ENCODE results near the gene CTU2. TPM values are rescaled to one million over a fixed set of nuclear protein-coding genes. Genes with fewer than 3 reads are reported as not detected.

CTU2 gene
- total RNA-seq, 4 donors from 2014 or later, result 2.8 to 5.6 (median 4.2) TPM; not detected in 1

DNA sequence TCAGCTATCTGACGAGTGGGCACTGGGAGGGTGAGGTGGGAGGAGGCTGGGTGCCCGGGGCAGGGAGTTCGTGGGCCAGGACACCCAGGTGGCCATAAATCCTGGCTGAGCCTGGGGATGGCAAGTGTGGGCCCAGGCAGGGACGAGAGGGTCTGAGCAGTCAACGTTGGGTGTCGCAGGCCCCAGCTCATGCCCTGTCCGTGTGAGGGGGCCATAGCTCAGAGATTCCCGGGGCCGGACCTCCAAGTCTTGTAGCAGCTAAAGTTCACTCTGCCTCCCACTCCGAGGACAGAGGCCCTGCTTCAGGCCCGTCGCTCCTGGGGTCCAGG lies 34.4 kb downstream of the CTU2 start:
- Histone ChIP-seq H3K4me3 (no peak overlapping the region), H3K27me3 (no peaks in the 10 kb centered on the region), H3K9me3 (no peaks in the 10 kb centered on the region), H3K4me1 (peaks cover 13 to 30% (median 19%) of the 10 kb centered on the region in 4 donors), H3K27ac (no peak overlapping the region), H3K36me3 (peaks cover 0 to 5% (median 0%) of the 10 kb centered on the region in 4 donors)
- intact Hi-C loops (cut with DNase I; ENCODE audit: low total_unique reads), result loop anchor here (5.0 kb wide), 1 partner anchor 47 kb away; the partner anchor contains the start of gene PIEZO1
- TF ChIP-seq POLR2AphosphoS5 (IDR thresholded peaks at IDR 0.05), result no peak
- TF ChIP-seq, protein P1, sequence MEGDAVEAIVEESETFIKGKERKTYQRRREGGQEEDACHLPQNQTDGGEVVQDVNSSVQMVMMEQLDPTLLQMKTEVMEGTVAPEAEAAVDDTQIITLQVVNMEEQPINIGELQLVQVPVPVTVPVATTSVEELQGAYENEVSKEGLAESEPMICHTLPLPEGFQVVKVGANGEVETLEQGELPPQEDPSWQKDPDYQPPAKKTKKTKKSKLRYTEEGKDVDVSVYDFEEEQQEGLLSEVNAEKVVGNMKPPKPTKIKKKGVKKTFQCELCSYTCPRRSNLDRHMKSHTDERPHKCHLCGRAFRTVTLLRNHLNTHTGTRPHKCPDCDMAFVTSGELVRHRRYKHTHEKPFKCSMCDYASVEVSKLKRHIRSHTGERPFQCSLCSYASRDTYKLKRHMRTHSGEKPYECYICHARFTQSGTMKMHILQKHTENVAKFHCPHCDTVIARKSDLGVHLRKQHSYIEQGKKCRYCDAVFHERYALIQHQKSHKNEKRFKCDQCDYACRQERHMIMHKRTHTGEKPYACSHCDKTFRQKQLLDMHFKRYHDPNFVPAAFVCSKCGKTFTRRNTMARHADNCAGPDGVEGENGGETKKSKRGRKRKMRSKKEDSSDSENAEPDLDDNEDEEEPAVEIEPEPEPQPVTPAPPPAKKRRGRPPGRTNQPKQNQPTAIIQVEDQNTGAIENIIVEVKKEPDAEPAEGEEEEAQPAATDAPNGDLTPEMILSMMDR (IDR thresholded peaks at IDR 0.05), result no peak
- no peak for TF ChIP-seq EP300 (IDR thresholded peaks at IDR 0.05; ENCODE audit: low read depth)
- no peak for TF ChIP-seq POLR2A (IDR thresholded peaks at IDR 0.05)
- in situ Hi-C loops (cut with MboI; ENCODE audit: low pct_ligation_motif_present in 1 of 4, low pct_unique_long_range_greater_than_20kb in 1 of 4, low sequenced_read_pairs in 3 of 4), result loop anchor here in 1 of 4 donors (25.0 kb wide), 1 partner anchor 472 kb away; the partner anchor contains the start of genes SLC22A31 and ZNF778
- DNase-seq, result no peak
- 86% methylated on average over 12 of the region's 12 CpGs; no CpG with 5 or more reads in 1 of the 2 donors for WGBS, 2 donors (ENCODE audit: low coverage in 1 of 2)

DNA sequence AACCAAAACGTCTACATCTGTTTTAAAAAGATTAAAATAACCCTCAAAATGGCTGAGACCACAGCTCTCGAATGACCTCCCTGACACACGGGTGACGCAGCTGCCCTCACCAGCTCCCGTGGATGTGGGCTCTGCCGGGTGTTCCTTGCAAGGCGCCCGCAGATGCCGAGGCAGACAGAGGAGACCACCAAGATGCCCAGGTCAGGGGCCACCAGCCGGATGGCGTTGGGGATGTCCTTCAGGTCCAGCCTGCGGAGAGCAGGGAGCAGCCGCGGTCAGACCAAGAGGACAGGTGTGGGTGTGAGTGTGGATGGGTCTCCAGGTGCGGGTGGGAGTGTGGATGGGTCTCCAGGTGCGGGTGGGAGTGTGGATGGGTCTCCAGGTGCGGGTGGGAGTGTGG lies 35.1 kb downstream of the CTU2 start:
- WGBS, 2 donors (ENCODE audit: low coverage in 1 of 2), result 60 to 90% methylated on average over 1 to 17 of the region's 17 CpGs
- DNase-seq, result no peak
- Histone ChIP-seq H3K27ac (no peak overlapping the region), H3K36me3 (peaks cover 0 to 5% (median 0%) of the 10 kb centered on the region in 4 donors), H3K9me3 (no peaks in the 10 kb centered on the region), H3K4me1 (peaks cover 16 to 36% (median 25%) of the 10 kb centered on the region in 4 donors), H3K27me3 (no peaks in the 10 kb centered on the region), H3K4me3 (no peak overlapping the region)
- TF ChIP-seq, protein P1 (IDR thresholded peaks at IDR 0.05), result no peak
- no peak for TF ChIP-seq POLR2AphosphoS5 (IDR thresholded peaks at IDR 0.05)
- intact Hi-C loops (cut with DNase I; ENCODE audit: low total_unique reads) (loop anchor here (5.0 kb wide), 1 partner anchor 46 kb away; the partner anchor contains the start of gene PIEZO1), in situ Hi-C loops (cut with MboI; ENCODE audit: low pct_ligation_motif_present in 1 of 4, low pct_unique_long_range_greater_than_20kb in 1 of 4, low sequenced_read_pairs in 3 of 4) (loop anchor here in 1 of 4 donors (25.0 kb wide), 1 partner anchor 471 kb away; the partner anchor contains the start of genes SLC22A31 and ZNF778)

DNA sequence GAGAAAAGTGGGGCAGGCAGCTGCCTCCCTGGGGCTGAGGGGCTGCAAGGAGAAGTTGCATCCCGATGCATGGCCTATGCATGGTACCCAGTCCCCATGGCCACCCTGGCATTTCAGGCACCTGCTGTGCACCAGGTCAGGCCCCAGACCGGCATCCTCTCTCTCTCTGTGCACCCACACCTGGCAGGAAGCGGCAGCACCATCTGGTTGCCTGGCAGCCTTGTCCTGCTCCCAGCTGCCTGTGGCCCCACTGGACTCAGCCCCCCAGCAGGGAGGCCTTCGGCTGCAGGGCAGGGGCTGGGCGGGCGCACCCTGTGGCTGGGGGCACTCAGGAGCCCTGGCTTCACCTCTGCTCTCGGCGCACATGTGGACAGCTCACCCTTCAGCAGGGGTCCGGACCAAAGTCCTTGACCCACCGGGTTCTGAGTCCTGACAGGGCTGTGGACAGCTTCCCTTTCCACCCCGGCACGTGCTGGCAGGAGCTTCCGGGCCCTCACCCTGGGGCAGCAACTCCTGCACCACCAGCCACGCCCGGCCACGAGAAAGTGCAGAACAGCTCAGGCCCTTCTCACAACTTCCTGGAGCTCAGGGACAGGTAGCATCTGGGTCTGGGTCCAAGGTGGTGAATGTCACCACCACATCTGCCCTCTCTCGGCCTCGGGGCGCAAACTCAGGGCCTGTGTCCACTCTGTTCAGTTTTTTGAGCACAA lies 36.7 kb downstream of the CTU2 start:
- WGBS, 2 donors (ENCODE audit: low coverage in 1 of 2), result 84% methylated on average over 9 of the region's 19 CpGs; no CpG with 5 or more reads in 1 of the 2 donors

More for the DNA sequence above, 36.7 kb downstream of the CTU2 start:
- Histone ChIP-seq H3K4me3 (no peak overlapping the region), H3K27me3 (no peaks in the 10 kb centered on the region), H3K36me3 (peaks cover 0 to 5% (median 0%) of the 10 kb centered on the region in 4 donors), H3K9me3 (no peaks in the 10 kb centered on the region), H3K4me1 (peaks cover 21 to 35% (median 29%) of the 10 kb centered on the region in 4 donors), H3K27ac (peak overlapping the region in 1 of 4 donors; percentile 45)
- TF ChIP-seq POLR2AphosphoS5 (IDR thresholded peaks at IDR 0.05), result no peak
- TF ChIP-seq EP300 (IDR thresholded peaks at IDR 0.05; ENCODE audit: low read depth), result no peak
- TF ChIP-seq, protein P1 (IDR thresholded peaks at IDR 0.05), result no peak
- TF ChIP-seq POLR2A (IDR thresholded peaks at IDR 0.05), result no peak
- intact Hi-C loops (cut with DNase I; ENCODE audit: low total_unique reads), result loop anchor here (5.0 kb wide), 1 partner anchor 44 kb away; the partner anchor contains the start of gene PIEZO1
- peak; percentile 44 for DNase-seq
- in situ Hi-C loops (cut with MboI; ENCODE audit: low pct_ligation_motif_present in 1 of 4, low pct_unique_long_range_greater_than_20kb in 1 of 4, low sequenced_read_pairs in 3 of 4), result loop anchor here in 1 of 4 donors (25.0 kb wide), 1 partner anchor 469 kb away; the partner anchor contains the start of genes SLC22A31 and ZNF778

Measured in transverse colon (tissue), 4 donors.